Fibroblast of lung (primary cell): Measurements from ENCODE around the gene FLT3LG.

Experiments
- CTCF ChIP-seq, 2 donors: IDR thresholded peaks in 1 of 2; conservative IDR thresholded peaks in 1 of 2; 1 replicate in 1 of 2; 2 replicates in 1 of 2; pipeline ENCODE4 v1.5.1; 2011 to 2012; ENCODE audit warnings: low read length in 2 of 2, control low read depth in 1 of 2, inconsistent platforms in 1 of 2, low read depth in 1 of 2, mild to moderate bottlenecking in 1 of 2
- EZH2 ChIP-seq: IDR thresholded peaks from 2 replicates; pipeline ENCODE4 v1.5.1; 2012; ENCODE audit warnings: low read length, control low read depth, mild to moderate bottlenecking; ENCODE audit errors: missing control alignments

DNA sequence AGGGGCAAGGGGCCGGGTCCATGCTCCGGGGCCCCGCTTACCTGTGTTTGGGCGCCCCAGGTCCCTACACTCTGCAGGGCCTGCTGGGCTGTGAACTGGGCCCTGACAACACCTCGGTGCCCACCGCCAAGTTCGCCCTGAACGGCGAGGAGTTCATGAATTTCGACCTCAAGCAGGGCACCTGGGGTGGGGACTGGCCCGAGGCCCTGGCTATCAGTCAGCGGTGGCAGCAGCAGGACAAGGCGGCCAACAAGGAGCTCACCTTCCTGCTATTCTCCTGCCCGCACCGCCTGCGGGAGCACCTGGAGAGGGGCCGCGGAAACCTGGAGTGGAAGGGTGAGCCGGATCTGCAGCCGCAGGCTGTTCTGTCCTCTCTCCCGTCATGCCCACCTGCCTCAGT lies 40.1 kb downstream of the FLT3LG start:
- TF ChIP-seq CTCF (conservative IDR thresholded peaks at IDR 0.05 in 1 of 2, IDR thresholded peaks at IDR 0.05 in 1 of 2; ENCODE audit: low read depth in 1 of 2, low read length in 2 of 2) (no peak), EZH2 (no peak)
